Measurements from ENCODE around the gene USP6NL.
"Not testable (repeated sequence)": the region's sequence is repeated elsewhere in the genome, so short reads cannot be mapped to it uniquely, and the experiment has no call there.

USP6NL gene

DNA sequence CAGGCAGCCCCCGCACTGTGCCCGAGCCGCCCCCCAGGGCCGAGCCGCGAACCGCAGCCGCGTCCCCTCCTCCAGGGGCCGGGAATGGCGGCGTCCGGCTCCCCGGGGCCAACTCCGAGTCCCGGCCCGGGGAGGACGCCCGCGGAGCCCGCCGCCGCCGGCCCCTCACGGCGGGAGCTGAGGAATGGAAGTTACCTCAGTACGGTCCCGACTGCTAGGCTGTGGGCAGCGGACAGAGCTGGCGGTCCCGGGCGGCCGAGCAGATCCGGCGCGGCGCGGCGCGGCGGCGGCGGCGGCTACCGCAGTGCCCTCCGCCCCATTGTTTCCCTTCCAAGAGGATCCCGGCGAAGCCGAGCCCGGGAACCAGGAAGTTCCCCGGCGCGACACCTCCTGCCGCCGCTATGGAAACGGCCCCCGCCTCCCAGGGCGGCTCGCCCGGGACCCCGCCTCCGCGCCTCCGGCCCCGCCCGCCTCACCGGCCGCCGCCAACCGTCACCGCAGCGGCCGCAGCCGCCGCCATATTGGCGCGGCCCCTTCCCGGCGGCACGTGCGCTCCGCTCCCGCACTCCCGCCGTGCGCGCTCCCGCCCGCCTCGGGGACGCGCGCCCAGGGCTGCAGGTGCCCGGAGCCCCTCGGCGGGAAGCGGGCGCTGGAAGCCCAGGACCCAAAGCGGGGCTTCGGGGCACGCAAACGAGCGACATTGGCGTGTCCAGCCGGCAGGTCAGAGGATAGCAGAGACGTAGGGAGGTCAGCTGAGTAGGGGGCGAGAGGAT, at the start of gene USP6NL:
USP6NL (minus strand) TSS at position 403 of the 773 bp plus-strand sequence. CDS start 14,016 bp downstream, outside the sequence.
- peak; percentile 62 for DNase-seq

DNA sequence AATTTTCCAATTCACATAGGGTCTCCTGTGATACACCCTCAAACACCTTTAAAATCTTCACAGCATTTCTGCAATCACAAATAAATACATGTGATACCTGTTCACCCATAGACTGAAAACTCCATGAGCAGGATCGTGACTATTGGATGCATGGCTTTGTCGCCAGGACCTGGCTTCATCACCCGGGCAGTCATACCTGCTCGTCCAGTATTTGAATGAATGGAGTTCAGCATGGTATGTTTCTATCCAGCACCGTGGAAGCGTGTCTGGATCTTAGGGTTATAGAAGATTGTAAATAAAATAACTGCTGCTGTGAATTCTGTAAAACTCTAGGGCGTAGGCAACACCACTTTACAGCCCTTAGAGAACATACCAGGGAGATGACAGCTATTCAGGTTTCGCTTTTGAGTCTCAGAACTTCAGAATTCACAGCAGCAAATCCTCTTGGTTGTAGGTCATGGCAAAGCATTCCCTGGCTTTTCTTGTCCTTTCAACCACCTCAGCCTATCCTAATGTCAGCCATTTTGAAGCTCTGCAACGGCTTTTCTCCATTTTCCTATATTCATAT, 47.4 kb upstream of the USP6NL start:
- DNase-seq, result no peak

DNA sequence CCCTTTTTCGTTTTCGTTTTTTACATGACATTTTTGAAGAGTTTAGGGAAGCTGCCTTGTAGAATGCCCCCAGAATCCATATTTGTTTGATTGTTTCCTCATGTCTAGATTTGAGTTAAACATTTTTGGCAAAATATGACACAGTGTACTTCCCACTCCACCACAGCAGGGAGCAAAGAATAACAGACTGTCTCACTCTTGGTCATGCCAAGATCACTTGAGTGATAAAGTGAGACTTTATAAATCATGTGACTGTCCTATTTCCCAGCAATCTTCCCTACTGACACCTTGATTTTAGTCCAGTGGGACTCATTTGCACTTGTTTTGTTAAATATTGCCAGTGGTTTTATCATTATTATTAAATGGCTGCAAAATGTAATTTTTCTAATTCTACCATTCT, 44.4 kb upstream of the USP6NL start:
- no peak for DNase-seq

DNA sequence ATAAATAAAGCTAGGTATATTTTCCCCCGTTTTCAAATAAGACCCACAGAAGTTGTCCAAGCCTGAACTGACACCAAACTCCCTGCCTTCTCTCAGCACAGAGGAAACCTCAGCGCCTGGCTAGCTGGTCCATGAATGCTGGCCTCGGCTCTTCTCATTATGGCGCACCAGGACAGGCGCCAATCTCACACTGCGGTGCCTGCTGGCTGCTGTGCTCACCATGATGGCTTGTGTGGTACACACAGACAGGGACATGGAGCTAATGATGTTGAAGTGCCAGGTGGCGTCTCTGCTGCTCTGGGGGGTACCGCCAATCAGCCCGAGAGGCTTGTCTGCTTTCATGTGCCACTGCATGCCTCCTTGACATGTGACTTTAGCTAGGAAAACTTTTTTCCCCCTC, 43.2 kb upstream of the USP6NL start:
- no peak for DNase-seq

DNA sequence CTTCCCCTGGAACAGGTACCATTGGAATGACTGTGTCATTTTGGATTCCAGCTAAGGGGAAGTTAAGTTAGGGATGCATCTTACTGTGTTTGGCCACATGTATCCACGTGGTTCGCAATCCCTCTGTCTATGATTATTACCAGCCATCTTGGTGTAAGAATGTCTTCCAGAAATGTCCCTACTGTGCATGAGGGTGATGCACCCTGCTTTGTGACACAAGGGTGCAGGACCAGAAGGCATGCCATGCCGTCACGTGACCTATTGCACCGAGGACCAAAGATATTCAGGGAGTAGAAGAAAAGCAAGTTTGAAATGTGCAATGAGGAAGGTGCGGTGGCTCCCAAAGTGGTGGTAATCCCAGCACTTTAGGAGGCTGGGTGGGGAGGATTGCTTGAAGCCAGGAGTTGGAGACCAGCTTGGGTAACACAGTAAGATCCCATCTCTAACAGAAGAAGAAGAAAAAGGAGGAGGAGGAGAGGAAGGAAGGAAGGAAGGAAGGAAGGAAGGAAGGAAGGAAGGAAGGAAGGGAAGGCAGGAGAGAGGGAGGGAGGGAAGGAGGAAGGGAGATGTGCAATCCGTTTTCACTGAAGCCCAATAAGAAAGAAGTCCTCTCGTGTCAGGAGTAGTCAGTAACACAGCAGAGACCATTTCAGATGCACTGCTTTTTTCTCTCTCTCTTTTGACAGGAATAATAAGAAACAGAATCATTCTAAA, 42.5 kb upstream of the USP6NL start:
- DNase-seq, result no peak

DNA sequence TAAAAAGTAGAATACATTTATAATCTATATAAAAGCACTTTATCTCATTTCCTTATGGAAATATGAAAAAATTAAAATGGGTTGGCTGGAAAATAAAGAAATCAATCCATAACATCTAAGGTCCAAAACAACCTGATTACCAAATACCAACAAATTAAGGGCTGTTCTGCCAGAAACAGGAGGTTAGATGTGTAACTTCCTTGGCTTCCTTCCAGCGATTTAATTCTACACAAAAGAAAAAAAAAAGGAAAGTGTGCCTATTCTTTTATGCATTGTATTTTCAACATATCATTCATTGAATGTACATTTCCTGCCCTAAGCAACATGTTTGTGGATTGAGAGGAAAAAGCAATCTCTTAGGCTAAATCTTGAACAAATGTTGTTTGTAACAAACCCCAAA, 36.2 kb upstream of the USP6NL start:
- DNase-seq, result no peak

DNA sequence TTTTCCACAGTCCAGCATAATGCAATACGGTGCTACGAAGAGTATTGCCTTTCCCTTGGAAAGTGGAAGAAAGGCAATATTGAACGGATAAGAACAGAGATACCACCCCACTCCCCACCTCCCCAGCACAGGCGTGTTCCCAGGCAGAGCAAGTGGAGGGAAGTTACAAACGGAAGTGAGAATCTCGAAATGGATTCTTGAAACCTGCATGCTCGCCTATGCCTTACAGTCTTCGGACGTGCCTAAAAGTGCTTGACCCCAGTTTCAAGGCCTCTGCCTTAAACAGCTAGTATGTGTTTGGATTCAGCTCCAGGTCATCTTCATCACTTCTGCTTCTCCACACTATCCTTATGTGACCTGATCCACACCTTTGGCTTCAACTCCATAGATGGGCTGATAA, 35.0 kb upstream of the USP6NL start:
- DNase-seq, result no peak

DNA sequence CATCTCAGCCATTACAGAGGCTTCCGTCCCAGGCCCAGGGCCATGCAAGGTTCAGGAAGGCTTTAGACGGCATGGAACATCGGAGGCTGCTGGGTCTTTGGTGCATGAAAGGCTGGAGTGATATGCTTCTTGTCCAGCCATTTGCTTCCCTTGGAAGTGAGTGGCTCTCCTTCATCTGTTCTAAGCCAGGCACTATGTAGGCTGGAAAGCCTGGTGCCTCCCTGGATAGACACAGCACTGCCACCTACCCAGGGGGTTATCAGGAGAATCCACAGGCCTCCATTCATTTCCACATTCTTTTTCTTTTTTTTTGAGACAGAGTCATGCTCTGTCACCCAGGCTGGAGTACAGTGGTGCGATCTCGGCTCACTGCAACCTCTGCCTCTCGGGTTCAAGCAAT, 31.6 kb upstream of the USP6NL start:
- DNase-seq, result no peak

DNA sequence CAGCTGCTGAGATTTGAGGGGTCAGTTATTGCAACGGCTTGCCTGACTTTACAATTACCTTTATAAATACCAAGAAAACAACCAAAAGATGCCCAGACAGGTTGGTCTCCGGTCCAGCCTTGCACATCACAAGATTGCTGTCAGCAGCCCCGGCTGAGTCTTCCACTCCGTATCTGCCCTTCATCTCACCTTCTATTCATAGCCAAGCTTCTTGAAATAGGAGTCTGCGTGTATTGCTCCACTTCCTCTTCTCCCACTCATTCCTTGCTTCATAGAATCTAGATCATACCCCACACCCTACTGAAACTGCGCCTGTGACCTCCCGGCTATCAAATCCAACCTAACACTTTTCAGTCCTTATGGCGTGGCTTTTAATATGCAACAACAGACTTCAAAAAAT, 31.1 kb upstream of the USP6NL start:
- DNase-seq, result no peak

DNA sequence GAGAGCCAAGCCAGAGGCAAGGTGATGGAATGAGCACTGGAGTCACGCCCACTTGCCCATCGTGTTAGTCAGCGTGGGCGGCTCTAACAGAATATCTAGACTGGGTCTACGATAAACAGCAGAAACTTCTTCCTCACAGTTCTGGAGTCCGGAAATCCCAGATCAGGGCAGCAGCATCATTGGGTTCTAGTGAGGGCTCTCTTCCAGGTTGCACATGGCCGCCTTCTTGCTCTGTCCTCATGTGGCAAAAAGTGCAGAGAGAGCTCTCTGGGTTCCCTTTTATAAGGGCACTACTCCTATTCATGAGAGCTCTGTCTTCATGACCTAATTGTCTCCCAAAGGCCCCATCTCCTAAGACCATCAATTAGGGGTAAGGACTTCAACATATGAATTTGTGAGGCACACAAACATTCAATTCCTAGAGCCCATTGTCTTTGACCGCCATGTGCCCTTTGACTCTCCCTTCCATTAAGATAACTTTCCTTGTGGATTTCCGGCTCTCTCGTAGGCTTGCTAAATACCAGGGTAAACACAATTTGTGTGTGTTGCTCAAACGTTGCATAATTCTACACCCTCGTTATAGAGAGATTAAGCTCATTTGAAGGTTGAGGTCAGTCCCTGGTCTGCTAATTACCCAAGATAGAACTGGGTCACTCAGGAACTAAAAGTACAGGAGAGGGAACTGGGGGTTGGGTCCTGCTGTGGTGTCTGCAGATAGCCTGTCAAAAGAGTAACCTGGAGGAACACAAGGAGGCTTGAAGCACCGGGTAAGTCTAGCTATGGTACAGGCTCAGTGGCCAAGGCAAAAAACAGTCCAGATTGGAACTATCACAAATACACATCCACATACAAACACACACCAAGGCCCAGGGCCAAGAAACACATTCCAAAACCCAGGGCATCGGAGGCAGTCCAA, 28.7 kb upstream of the USP6NL start:
- DNase-seq, result no peak

DNA sequence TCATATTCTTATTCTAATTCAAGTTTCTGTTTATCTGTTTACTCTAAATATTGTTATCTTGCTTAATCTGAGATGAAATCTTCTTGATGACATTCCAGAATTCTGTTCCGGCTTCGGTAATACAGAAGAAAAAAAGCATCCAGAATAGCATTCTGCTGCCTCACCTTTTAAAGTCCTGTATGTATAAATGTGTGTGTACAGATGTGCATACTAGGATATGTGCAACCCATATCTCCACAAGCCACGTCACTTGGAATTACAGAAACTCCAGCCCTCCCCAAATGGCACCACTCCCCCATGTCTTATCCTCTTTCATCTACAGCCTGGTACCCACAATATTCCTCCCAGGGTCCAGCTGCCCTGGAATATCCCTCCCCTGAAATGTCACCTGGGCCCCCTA, 27.9 kb upstream of the USP6NL start:
- DNase-seq, result no peak

DNA sequence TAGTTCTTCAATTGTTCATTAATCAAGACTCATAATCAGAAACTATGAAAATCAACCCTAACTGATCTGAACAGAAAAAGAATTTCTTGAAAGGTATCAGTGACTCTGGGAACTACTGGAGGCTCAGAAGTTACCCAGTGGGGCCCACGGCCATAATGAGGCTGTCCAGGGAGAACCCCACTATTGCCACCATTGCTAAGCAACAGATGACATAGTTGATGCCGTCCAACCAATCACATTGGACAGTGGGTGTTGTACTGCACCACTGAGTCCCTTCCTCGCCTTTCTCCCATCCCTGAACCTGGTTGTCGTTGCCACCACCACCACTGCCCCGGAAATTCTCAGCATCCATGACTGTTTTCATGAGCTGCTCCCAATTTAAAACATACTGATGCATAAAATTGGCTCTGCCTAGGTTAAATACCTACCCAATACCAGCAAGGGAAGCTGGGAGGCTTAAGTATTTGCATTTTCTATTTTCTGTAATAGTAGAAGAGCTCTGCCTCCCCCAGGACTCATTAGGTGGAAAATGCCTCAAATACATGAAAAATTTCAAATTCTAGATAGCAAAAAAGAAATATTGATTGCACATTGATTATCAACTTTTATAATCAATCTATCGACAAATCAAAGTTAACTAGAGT, 26.7 kb upstream of the USP6NL start:
- no peak for DNase-seq

DNA sequence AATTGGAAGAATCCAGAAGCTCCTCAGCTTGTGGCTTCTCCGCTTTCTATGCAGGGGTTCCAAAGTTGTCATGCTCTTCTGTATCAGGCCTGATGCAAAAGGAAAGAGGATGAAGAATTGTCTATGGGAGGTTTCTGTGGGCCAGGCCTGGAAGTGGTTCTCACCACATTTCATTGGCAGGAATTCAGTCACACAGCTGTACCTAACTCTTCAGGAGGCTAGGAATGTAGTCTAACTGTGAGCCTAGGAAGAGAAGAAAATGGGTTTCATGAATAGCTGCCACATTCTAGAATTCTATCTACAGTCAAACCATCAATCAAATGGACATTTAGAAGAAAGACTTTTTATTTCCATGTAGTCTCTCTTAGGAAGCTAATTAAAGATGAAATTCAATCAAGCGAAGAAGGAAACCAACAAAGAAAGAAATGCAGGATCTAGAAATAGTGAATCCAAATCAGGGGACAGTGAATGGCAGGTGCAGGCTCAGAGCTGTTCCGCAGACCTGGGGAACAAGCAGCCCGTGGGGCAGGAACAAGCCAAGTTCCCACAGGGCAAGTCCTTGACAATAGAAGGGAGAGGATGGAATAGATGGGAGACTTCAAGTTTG, 25.4 kb upstream of the USP6NL start:
- DNase-seq, result no peak

DNA sequence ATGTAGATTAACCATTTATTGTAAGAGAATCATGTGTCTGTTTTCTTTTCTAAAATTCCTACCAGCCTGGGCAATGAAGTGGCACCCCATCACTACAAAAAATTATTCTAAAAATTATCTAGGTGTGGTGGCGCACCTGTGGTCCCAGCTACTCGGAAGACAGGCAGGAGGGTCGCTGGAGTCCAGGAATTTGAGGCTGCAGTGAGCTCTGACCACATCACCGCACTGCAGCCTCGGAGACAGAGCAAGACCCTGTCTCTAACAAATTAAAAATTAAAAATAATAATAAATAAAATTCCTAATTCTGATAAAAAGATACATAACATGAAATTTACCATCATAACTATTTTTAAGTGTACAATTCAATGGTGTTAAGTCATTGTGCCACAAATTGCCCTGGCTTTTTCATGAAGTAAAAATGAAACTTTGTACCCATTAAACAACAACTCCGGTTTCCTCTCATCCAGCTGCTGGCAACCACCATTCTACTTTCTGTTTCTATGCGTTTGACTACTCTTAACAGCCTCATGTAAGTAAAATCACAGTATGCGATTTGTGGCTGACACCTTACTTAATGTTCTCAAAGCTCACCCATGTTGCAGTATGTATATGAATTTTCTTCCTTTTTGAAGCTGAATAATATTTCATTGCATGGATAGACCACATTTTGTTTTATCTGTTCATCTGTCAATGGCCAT, 20.6 kb upstream of the USP6NL start:
- DNase-seq, result no peak

DNA sequence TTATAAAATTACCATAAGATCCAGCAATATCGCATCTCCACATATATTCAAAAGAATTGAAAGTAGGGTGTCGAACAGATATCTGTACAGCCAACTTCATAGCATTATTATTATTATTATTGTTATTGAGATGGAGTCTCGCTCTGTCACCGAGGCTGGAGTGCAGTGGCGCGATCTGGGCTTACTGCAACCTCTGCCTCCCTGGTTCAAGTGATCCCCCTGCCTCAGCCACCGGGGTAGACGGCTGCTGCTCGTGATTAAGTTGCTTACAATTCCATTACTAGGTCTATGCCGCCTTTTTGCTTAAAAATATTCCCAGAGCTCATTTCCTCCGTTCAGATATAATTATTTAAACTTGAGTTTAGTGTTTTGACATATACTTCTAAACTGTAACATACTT, 19.8 kb upstream of the USP6NL start:
- DNase-seq, result no peak

DNA sequence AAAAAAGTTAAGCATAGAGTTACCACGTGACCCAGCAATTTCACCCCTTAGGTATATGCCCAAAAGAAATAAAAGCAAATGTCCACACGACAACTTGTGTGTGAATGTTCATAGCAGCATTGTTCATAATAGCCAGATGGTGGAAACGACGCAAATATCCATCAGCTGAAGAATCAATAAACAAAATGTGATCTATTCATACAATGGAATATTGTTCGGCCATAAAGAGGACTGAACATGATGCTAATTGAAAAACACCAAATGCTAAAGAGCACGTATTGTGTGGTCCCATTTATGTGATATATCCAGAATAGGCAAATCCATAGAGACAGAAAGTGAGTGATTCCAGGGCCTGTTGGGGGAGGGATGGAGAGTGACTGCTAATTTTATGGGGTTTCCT, 18.3 kb upstream of the USP6NL start:
- no peak for DNase-seq

DNA sequence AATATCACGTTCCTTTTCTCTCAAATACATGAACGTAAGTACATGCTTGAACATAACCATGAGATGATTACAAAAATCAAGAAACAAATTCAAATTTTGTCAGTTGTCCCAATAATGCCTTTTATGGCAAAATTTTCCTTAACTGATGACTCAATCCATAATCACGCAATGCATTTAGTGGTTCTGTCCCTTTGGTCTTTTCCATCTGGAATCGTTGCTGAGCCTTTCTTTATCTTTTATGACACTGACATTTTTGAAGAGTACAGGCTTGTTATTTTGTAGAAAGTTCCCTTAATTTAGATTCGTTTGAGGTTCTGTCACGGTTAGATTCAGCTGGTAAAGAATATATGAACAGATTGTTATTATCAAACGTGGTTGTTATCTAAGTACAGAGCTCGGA, 16.5 kb upstream of the USP6NL start:
- DNase-seq, result not testable (repeated sequence)

DNA sequence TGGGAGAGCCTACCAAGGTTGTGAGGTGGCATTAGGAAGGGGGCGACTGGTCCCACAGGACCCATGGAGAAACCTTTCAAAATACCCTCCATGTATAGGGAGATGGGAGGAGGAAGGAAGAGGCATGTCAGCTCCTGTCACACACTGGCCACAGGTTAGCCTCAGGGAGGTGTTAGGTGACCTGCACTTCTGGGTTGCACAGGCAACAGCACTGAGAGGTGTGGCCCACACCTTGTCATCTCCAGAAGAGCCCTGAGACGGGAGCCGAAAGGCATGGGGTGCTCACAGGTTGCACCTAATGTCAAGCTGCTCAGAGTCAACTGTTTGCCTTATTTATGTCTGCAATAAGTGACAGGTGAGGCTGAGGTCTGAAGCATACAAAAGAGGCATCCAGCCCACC, 14.6 kb upstream of the USP6NL start:
- DNase-seq, result no peak

DNA sequence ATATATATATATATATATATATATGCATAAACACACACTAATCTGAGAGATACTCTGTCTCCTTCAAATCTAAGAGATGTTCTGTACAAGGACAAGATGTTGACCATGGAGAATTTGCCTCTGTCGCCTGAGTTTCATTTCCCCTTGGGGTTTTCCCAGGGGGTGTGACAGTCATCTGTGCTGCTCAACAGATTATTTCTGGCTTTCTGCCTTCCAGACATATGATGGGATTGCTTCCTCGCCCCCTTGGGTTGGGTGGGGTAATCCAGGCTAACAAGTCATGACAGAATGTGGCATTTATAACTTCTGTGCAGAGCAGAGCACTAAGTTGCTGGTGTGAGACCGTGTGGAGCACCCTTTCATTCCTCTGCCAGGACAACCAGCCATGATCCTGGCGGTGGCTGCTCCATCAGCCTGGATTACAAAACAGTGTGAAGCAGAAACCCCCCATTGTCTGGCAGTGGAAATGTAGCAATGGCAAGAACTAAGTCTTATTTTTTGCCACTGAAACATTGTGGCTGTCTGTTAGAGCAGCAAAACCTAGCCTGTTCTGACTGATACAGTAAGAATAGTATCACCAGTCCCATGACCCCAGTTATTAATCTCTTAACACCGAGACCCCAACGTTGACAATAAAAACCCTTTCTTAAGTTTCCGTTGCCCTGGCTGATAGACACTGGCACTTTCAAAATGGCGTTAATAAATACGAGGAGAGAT, 13.7 kb upstream of the USP6NL start:
- no peak for DNase-seq

DNA sequence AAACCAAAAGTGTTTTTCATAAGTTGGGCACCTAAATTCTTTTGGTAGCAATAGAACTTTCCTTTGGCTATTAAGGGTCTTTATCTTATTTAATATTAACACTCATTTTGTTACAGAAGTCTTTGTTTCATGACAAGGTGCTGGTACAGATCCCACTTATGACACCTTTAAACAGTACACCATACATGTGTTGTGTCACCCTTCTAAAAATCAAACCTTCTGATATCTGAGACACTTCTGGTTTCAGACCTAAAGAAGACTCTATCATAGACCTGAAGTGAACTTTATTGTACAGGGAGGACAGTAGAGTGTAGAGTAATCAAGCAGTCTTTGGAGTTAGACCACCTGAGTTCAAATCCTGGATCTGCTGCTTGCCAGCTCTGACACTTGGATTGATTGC, 5.8 kb upstream of the USP6NL start:
- DNase-seq, result no peak

DNA sequence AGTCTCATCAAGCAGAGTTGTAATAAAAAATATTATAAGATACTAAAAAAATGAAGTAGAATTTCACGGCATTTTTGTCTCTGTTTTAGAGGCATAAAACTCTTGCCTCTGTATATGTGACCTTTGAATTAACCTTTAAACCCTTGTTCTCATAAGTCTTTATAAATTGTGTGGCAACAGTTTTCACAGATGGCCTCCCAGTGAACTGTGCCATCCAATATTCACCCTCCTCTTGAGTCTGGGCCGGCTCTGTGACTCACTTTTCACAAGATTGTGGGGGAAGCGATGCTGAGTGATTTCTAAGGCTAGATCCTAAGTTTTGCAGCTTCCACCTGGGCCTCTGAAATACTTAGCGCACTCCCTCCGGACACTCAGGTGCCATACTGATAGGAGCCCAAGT, 4.6 kb upstream of the USP6NL start:
- no peak for DNase-seq

All from NCI-H2171 treated with DMSO at 0.1 percent for 48 hours (cell line).